Mucosa of descending colon (tissue), 3 donors: ENCODE results near the gene UTP15. TPM values are rescaled to one million over a fixed set of nuclear protein-coding genes. Genes with fewer than 3 reads are reported as not detected.

Experiments used
- ATAC-seq: fragments of 200-7000 bp; cut with Tn5 transposase; one replicate; pipeline ENCODE4 v1.9.1; 2020; ENCODE audit warnings: mild to moderate bottlenecking, moderate library complexity
- DNase-seq, 3 donors: peaks; one replicate each; pipeline ENCODE4 v3.0.0-alpha.2; 2020
- H3K36me3 ChIP-seq: fragments of 200-600 bp; one replicate; pipeline ENCODE4 v1.8.0; 2021; ENCODE audit warnings: low read depth, mild to moderate bottlenecking
- H3K4me1 ChIP-seq: fragments of 200-600 bp; one replicate; pipeline ENCODE4 v1.8.0; 2021; ENCODE audit warnings: low read depth, mild to moderate bottlenecking
- H3K4me3 ChIP-seq: fragments of 200-600 bp; one replicate; pipeline ENCODE4 v1.8.0; 2021; ENCODE audit warnings: mild to moderate bottlenecking
- H3K9me3 ChIP-seq: fragments of 200-600 bp; one replicate; pipeline ENCODE4 v1.8.0; 2021; ENCODE audit warnings: mild to moderate bottlenecking
- intact Hi-C, 2 donors: fragments of 100-400 bp; cut with DNase I in 1 of 2; cut with micrococcal nuclease in 1 of 2; formaldehyde crosslinking; loops; one replicate each; pipeline versions ENCODE4 v1.11.0 to v1.11.1; 2022; cut with DNase I, micrococcal nuclease
- long read RNA-seq, 2 donors: library from polyadenylated mRNA; unstranded; transcript quantifications; one replicate each; pipeline ENCODE4 v2.0.0, GENCODE V29; 2019 to 2021
- total RNA-seq, 3 donors: library from RNA; stranded (reverse); fragmentation: NEBNext Ultra II Directional in 2 of 3; extraction: Animal tissue kit (Norgen Biotek cat#: 25700) in 2 of 3; gene quantifications; one replicate each; pipeline versions ENCODE4 v1.2.1 to v1.2.4, GENCODE V29; 2021 to 2023
- TF ChIP-seq, protein P1 (sequence below): fragments of 200-600 bp; IDR thresholded peaks from one replicate; pipeline ENCODE4 v1.8.0; 2022; ENCODE audit warnings: antibody characterized with exemption, mild to moderate bottlenecking
- donor health status: DM: no; HTN: no; CAD: no; lungs with moderate emphysema.
- donor health status: DM: no; HTN: no; CAD: no.
- donor health status: DM: no; HTN: yes; CAD: no.

Gene UTP15
- 10 to 100 TPM; 11.9 to 15.0 (median 13.5) TPM for total RNA-seq
- long read RNA-seq, donor 1, partial matches to known transcripts: 0 of 5 reads
- long read RNA-seq, donor 1, other reads (novel, unspliced or antisense): 1 of 5 reads
- long read RNA-seq, donor 2, partial matches to known transcripts: 1 of 5 reads
- long read RNA-seq, donor 2, other reads (novel, unspliced or antisense): 0 of 5 reads

GRCh38 chr5:73565139-73565968 lies at the start of gene UTP15, which contains the start of gene ANKRA2:
TSS of gene UTP15 (plus strand) at chr5:73565743. CDS start at chr5:73567345, 1,602 bp downstream.
TSS of gene ANKRA2 (minus strand) at chr5:73565639. CDS start at chr5:73562881, 2,758 bp downstream.
- ATAC-seq: peak; percentile 100
- Histone ChIP-seq H3K4me3 (peak within 1 kb of the TSS; percentile 45), H3K9me3 (no peaks in the 10 kb centered on the region), H3K4me1 (peaks cover 19% of the 10 kb centered on the region), H3K36me3 (no peaks in the 10 kb centered on the region)
- TF ChIP-seq, protein P1, sequence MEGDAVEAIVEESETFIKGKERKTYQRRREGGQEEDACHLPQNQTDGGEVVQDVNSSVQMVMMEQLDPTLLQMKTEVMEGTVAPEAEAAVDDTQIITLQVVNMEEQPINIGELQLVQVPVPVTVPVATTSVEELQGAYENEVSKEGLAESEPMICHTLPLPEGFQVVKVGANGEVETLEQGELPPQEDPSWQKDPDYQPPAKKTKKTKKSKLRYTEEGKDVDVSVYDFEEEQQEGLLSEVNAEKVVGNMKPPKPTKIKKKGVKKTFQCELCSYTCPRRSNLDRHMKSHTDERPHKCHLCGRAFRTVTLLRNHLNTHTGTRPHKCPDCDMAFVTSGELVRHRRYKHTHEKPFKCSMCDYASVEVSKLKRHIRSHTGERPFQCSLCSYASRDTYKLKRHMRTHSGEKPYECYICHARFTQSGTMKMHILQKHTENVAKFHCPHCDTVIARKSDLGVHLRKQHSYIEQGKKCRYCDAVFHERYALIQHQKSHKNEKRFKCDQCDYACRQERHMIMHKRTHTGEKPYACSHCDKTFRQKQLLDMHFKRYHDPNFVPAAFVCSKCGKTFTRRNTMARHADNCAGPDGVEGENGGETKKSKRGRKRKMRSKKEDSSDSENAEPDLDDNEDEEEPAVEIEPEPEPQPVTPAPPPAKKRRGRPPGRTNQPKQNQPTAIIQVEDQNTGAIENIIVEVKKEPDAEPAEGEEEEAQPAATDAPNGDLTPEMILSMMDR: no peak
- intact Hi-C loops: no loop called here
- DNase-seq: peak; percentile 99 to 100 (median 99)

DNA sequence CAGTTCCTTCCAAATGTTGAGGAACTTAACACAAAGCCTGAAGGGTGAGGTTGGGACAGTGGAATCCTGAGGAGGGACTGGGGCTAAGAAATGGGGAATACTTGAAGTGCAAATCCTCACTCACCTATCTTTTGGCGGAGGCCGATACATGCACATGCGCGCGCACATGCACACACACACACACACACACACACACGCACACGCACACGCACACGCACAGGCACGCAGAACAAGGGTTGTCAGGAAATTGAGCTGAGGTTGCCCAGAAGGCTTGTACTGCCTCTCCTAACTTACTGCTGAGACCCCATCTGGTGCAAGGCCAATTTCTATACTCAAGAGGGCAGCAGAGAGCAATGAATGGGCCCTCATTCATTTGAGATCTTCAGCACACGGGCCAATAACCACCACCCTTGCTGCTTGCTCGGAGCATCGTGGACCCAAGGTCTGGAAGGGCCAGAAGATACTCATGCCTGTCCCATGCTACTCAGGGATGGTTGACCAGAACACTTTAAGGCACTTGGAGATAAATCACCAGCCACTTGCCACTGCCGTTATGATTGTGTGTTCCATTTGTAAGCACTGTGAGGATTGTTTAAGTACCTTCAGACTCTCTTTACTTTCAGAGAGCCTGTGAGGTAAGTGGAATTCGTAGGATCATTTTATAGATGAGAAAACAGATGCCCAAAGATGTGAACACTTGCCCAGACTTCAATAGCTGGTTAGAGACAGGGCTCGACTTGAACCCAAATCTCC lies 45.8 kb upstream of the UTP15 start:
- intact Hi-C loops: no loop called here
- DNase-seq: peak in 2 of 3 donors; percentile 48 to 84
- peaks cover 4% of the 10 kb centered on the region for H3K4me1 ChIP-seq
- no peaks in the 10 kb centered on the region for H3K36me3 ChIP-seq
- ATAC-seq: peak; percentile 95
- no peaks in the 10 kb centered on the region for H3K9me3 ChIP-seq
- H3K4me3 ChIP-seq: no peak overlapping the region
- TF ChIP-seq, protein P1: peak; percentile 51

GRCh38 chr5:73522989-73523388 lies 42.6 kb upstream of the UTP15 start:
- Histone ChIP-seq H3K4me1 (no peaks in the 10 kb centered on the region), H3K4me3 (no peak overlapping the region), H3K36me3 (no peaks in the 10 kb centered on the region), H3K9me3 (no peaks in the 10 kb centered on the region)
- TF ChIP-seq, protein P1: no peak
- intact Hi-C loops: no loop called here
- no peak for ATAC-seq
- no peak for DNase-seq

DNA sequence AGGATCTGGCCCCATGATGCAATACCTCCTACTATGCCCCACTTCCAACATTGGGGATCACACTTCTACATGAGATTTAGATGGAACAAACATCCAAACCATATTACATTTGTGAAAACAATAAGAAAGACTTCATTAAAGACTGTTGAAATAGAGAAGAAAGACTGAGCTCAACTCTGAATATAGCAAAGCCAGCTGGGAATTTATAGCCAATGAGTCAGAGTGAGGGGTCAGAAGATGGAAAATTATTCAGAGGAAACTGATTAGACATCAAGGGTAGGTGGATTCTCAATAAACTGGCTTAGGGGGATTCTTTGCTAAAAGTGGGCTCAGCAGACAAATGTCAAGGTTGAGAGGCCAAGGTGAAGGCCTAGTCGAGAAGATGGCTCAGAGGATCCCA lies 41.7 kb upstream of the UTP15 start:
- Histone ChIP-seq H3K36me3 (no peaks in the 10 kb centered on the region), H3K9me3 (no peaks in the 10 kb centered on the region)
- intact Hi-C loops: no loop called here

DNA sequence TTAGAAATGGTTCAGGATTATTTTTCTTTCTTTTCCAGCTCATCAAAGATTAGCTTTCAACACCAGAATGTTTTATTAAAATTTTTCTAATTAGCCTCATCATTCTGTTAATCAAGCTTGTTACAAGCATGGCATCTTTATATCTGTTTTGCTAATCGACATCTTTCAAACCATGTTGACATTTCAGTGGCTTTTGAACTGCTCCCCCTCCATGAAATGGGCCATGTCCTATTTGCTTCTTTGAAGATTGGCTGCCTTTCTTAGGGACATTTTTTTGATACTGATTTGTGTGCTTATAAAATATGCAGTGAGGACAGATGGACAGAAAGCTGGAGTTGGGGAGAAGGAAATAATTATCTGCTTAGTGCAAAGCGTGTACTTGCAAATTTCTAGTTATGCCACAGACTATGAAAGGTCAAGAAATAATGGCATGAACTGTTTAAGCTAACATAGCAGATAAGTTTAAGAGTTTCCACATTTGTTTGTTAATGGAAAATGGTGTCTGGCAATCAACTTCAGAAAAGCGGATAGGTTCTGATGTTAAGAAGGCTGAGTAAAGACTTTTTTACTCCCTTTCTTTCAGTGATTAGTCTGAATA lies 39.8 kb upstream of the UTP15 start:
- Histone ChIP-seq H3K4me1 (no peaks in the 10 kb centered on the region), H3K9me3 (no peaks in the 10 kb centered on the region), H3K36me3 (no peaks in the 10 kb centered on the region), H3K4me3 (no peak overlapping the region)
- DNase-seq (no peak), ATAC-seq (no peak)
- TF ChIP-seq, protein P1: no peak
- intact Hi-C loops: no loop called here

More for the DNA sequence above, 41.7 kb upstream of the UTP15 start:
- ATAC-seq (no peak), DNase-seq (no peak)
- no peak overlapping the region for H3K4me3 ChIP-seq
- TF ChIP-seq, protein P1: no peak
- no peaks in the 10 kb centered on the region for H3K4me1 ChIP-seq
